NCI-H774 (cell line): ENCODE data around the gene PTBP1.
"Not testable (repeated sequence)": the region's sequence is repeated elsewhere in the genome, so short reads cannot be mapped to it uniquely, and the experiment has no call there.

Source experiments
- DNase-seq: peaks from one replicate; lab custom pipeline; 2025; lab: John Stamatoyannopoulos, UW

Gene PTBP1

GRCh38 chr19:810077-810855, 13.0 kb downstream of the PTBP1 start:
- DNase-seq: no peak

- DNase-seq: no peak
Observed at GRCh38 chr19:810883-811489, 13.7 kb downstream of the PTBP1 start.

- no peak for DNase-seq
Observed at GRCh38 chr19:811506-812048, 14.3 kb downstream of the PTBP1 start.

- DNase-seq: no peak
Observed at GRCh38 chr19:812049-812746, 14.9 kb downstream of the PTBP1 start.

GRCh38 chr19:812747-813218, 15.5 kb downstream of the PTBP1 start:
- DNase-seq: no peak

GRCh38 chr19:813219-814151, 16.2 kb downstream of the PTBP1 start:
- DNase-seq: no peak

- no peak for DNase-seq
Observed at GRCh38 chr19:814152-815078, 17.2 kb downstream of the PTBP1 start.

- no peak for DNase-seq
Observed at GRCh38 chr19:815079-815774, 18.0 kb downstream of the PTBP1 start.

- no peak for DNase-seq
Observed at GRCh38 chr19:815775-816499, 18.7 kb downstream of the PTBP1 start.

GRCh38 chr19:816500-816857, 19.2 kb downstream of the PTBP1 start:
- DNase-seq: no peak

GRCh38 chr19:820212-820611, 23.0 kb downstream of the PTBP1 start:
- DNase-seq: not testable (repeated sequence)

- DNase-seq: no peak
Observed at GRCh38 chr19:821231-821824, 24.1 kb downstream of the PTBP1 start.

GRCh38 chr19:821825-822503, 24.7 kb downstream of the PTBP1 start, which contains the start of gene PLPPR3:
TSS of gene PLPPR3 (minus strand) at chr19:821955. CDS start at chr19:821559, 396 bp downstream.
- DNase-seq: no peak

- DNase-seq: no peak
Observed at GRCh38 chr19:823565-824121, 26.4 kb downstream of the PTBP1 start.

GRCh38 chr19:824885-825284, 27.6 kb downstream of the PTBP1 start:
- DNase-seq: no peak

- no peak for DNase-seq
Observed at GRCh38 chr19:825897-826644, 28.8 kb downstream of the PTBP1 start.

GRCh38 chr19:827314-827709, 30.1 kb downstream of the PTBP1 start:
- DNase-seq: no peak
